Activated T-cell treated with anti-CD3 and anti-CD28 coated beads, Interleukin-2, amount 50 U/mL, for 72 hours (primary cell): ENCODE measurements around the gene KRTAP10-9. TPM values are rescaled to one million over a fixed set of nuclear protein-coding genes. Genes with fewer than 3 reads are reported as not detected.
"Not testable (repeated sequence)": the region's sequence is repeated elsewhere in the genome, so short reads cannot be mapped to it uniquely, and the experiment has no call there.

Experiments
- ATAC-seq, 2 donors: fragments of 150-1000 bp; cut with Tn5 transposase; replicated peaks in 1 of 2; 2 replicates each; pipeline ENCODE4 v1.10.0; 2021; ENCODE audit warnings: moderate library complexity in 2 of 2, mild to moderate bottlenecking in 1 of 2
- DNase-seq, 2 donors: peaks; one replicate each; pipeline ENCODE4 v3.0.0; 2021 to 2022; ENCODE audit warnings: mixed read lengths in 1 of 2
- H3K27ac Mint-ChIP-seq: one replicate; pipeline ENCODE4 v1.8.0; 2022; ENCODE audit warnings: mild to moderate bottlenecking, moderate library complexity, mixed read lengths
- H3K27me3 Mint-ChIP-seq: one replicate; pipeline ENCODE4 v1.8.0; 2022; ENCODE audit warnings: low read depth, mixed read lengths
- H3K36me3 Mint-ChIP-seq, 2 donors: one replicate each; pipeline ENCODE4 v1.8.0; 2022; ENCODE audit warnings: mixed read lengths in 2 of 2, mild to moderate bottlenecking in 1 of 2; ENCODE audit not compliant: insufficient read depth in 2 of 2
- H3K4me1 Mint-ChIP-seq: one replicate; pipeline ENCODE4 v1.8.0; 2022; ENCODE audit warnings: low read depth, mixed read lengths
- H3K4me3 Mint-ChIP-seq, 2 donors: one replicate each; pipeline ENCODE4 v1.8.0; 2022; ENCODE audit warnings: mild to moderate bottlenecking in 2 of 2, mixed read lengths in 2 of 2, moderate library complexity in 2 of 2
- H3K9me3 Mint-ChIP-seq, 2 donors: one replicate each; pipeline ENCODE4 v1.8.0; 2022; ENCODE audit warnings: mixed read lengths in 2 of 2
- total RNA-seq, 2 donors: library from RNA; stranded (reverse); gene quantifications; one replicate each; pipeline ENCODE4 v1.2.3, GENCODE V29; 2022

KRTAP10-9 gene
- total RNA-seq, 2 donors from 2014 or later = not detected

DNA sequence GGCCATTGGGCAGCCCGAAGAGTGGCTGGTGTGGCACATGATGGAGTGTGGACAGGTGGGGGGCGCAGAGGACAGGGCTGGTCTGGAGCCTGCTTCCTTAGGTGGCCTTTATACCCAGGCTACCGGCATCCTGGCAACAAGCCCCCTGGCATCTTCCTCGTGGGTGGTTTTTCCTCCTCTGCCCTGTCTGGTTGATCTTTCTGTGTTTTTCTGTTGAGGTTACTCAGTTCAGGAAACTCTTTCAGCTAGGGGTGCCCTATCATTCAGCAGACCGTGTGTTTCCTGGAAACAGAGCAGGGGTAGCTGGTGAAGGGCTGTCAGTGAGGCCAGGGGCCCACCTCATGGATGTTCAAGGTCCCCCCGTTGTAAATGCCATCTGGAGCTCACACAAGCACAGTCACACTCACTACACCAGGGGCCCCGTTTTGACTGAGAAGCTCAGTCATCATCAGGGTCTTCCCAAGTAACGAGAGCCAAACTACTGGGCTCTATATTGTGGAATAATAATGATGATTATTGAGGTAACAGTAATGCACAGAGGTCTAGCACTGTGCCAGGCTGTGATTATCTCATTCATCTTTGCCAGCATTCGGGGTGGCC, 27.8 kb downstream of the KRTAP10-9 start, which contains the start of gene KRTAP12-4:
Gene KRTAP12-4 (minus strand): TSS at position 84 of the 600 bp plus-strand sequence. CDS start 45 bp downstream, at position 39.
- peaks cover 25 to 31% of the 10 kb centered on the region in 2 donors for H3K36me3 Mint-ChIP-seq
- ATAC-seq (peak in 1 of 2 donors; percentile 19), DNase-seq (no peak)
- H3K4me1 Mint-ChIP-seq = peaks cover 47% of the 10 kb centered on the region
- peak within 1 kb of the TSS; percentile 18 for H3K4me3 Mint-ChIP-seq
- no peaks in the 10 kb centered on the region for H3K27me3 Mint-ChIP-seq
- peak within 1 kb of the TSS; percentile 55 for H3K27ac Mint-ChIP-seq
- peaks cover 7 to 16% of the 10 kb centered on the region in 2 donors for H3K9me3 Mint-ChIP-seq

DNA sequence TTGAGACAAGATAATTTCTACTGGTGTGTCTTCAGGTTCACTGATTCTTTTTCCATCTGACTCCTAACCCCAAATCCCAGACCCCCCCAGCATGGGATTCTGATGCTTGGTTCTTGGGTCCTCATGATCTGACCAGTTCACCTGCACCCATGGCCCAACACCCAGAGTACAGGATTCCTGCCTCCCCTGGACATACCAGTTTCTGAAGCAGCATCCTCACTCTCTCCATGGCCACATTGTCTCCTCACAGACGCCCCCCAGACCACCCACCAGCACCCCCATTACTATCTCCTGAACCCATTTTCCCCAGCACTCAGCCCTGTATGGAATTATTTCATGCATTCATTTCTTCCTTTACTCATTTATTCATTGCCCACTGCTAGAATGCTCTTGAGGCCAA, 30.0 kb downstream of the KRTAP10-9 start:
- Mint-ChIP-seq H3K27ac (peak overlapping the region; percentile 12), H3K36me3 (peaks cover 27 to 31% of the 10 kb centered on the region in 2 donors), H3K4me1 (peaks cover 47% of the 10 kb centered on the region), H3K9me3 (peaks cover 9 to 16% of the 10 kb centered on the region in 2 donors), H3K27me3 (no peaks in the 10 kb centered on the region), H3K4me3 (peak overlapping the region; percentile 8 to 72)
- DNase-seq (no peak), ATAC-seq (no peak)

DNA sequence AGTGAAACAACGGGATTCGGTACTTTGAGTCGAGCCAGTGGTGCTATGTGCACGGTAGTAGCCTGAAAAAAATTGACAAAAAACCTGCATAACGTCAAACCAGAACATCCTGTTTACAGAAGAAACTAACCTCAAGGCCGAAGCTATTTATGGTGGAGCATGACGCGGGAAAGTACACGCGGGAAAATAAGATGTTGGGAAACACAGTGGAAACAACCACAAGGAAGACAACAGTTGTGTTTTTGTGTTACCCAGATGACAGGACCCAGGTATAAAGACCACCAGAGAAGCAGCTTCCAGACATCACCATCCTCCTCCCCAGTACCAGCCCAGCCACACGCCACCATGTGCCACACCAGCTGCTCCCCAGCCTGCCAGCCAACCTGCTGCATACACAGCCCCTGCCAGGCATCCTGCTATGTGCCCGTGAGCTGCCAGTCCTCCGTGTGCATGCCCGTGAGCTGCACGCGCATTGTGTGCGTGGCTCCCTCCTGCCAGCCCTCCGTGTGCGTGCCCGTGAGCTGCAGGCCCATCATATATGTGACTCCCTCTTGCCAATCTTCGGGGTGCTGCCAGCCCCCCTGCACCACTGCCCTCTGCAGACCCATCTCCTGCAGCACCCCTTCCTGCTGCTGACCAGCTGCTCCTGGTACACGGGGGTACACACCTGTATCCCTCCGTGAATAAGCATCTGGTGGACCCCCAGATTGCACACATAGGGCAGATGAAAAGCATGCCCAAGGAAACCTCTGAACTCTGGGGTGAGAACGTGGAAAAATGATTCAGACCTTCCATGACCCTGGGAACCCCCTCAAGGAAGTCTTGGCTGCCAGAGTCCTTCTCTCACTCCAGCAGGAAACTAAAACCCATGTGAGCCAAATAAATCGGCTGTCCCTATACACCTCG, 31.0 kb downstream of the KRTAP10-9 start, which contains the start of gene KRTAP12-3:
Gene KRTAP12-3 (plus strand): TSS at position 298 of the 906 bp plus-strand sequence. CDS start 48 bp downstream, at position 346.
- peak; percentile 68 to 80 for ATAC-seq
- peaks cover 47% of the 10 kb centered on the region for H3K4me1 Mint-ChIP-seq
- DNase-seq = peak; percentile 15 to 22

DNA sequence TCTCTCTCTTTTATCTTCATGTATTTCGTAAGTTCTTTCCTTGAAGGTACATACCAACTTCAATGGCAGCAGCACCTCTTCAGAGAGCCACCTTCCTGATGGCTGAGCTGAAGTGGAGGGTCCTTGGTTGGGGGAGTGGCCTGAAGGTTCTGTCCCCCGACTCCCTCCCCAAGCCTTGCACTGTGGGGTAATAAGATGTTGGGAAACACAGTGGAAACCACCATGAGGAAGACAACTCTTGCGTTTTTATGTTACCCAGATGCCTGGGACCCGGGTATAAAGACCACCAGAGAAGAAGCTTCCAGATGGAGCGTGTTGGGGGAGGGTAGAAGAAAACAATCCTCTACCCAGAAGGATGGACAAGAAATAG, 31.6 kb downstream of the KRTAP10-9 start:
- H3K4me1 Mint-ChIP-seq = peaks cover 46% of the 10 kb centered on the region
- peaks cover 28 to 29% of the 10 kb centered on the region in 2 donors for H3K36me3 Mint-ChIP-seq
- no peak overlapping the region for H3K27ac Mint-ChIP-seq
- DNase-seq = no peak
- peak overlapping the region; percentile 66 to 72 for H3K4me3 Mint-ChIP-seq
- H3K27me3 Mint-ChIP-seq = no peaks in the 10 kb centered on the region
- ATAC-seq = no peak
- H3K9me3 Mint-ChIP-seq = peaks cover 9 to 21% of the 10 kb centered on the region in 2 donors

More for the DNA sequence above, 31.0 kb downstream of the KRTAP10-9 start, which contains the start of gene KRTAP12-3:
- H3K27ac Mint-ChIP-seq = peak within 1 kb of the TSS; percentile 12
- peak within 1 kb of the TSS; percentile 66 to 72 for H3K4me3 Mint-ChIP-seq
- H3K36me3 Mint-ChIP-seq = peaks cover 29 to 31% of the 10 kb centered on the region in 2 donors
- H3K27me3 Mint-ChIP-seq = no peaks in the 10 kb centered on the region
- H3K9me3 Mint-ChIP-seq = peaks cover 9 to 21% of the 10 kb centered on the region in 2 donors

DNA sequence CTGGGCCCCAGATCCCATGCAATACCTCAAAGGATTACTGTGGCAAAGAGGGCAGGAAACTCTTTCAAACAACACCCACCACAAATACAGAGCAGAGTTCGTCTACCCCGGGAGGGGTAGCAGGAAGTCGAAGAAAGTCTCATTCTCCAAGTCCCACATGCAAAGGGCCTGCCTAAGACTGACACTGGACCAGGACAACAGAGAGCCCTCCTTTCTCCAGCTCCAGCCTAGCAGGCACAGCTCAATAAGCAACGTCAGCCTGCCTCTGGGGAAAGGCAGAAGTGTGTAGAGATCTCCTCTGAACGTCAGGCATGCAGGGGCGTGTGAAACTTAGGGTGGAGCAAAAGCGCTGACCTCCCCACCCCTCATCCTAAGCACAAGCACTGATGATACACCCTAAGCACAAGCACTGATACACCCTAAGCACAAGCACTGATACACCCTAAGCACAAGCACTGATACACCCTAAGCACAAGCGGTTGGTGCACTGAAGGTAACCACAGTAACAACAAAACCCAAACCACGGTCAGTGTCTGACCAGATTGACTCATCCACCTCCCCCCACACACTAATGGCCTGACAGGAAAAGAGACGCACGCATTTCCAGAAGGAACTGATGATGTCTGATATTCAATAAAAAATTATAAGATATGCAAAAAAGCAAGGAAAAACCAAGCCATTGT, 32.2 kb downstream of the KRTAP10-9 start:
- H3K4me3 Mint-ChIP-seq = peak overlapping the region; percentile 66 to 72
- H3K27ac Mint-ChIP-seq = no peak overlapping the region
- H3K36me3 Mint-ChIP-seq = peaks cover 24% of the 10 kb centered on the region in 2 donors
- DNase-seq (no peak), ATAC-seq (peak in 1 of 2 donors; percentile 23)
- H3K9me3 Mint-ChIP-seq = peaks cover 9 to 21% of the 10 kb centered on the region in 2 donors
- no peaks in the 10 kb centered on the region for H3K27me3 Mint-ChIP-seq
- H3K4me1 Mint-ChIP-seq = peaks cover 43% of the 10 kb centered on the region

DNA sequence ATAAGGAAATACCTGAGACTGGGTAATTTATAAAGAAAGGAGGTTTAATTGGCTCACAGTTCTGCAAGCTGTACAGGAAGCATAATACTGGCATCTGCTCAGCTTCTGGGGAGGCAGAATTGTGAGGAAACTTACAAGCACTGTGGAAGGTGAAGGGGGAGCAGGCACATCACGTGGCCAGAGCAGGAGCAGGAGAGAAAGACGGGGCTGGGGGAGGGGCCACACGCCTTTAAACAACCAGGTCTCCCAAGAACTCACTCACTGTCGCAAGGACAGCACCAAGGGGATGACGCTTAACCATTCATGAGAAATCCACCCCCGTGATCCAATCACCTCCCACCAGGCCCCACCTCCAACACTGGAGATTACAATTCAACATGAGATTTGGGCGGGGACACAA, 34.7 kb downstream of the KRTAP10-9 start:
- peaks cover 6 to 14% of the 10 kb centered on the region in 2 donors for H3K9me3 Mint-ChIP-seq
- H3K4me1 Mint-ChIP-seq = peaks cover 30% of the 10 kb centered on the region
- not testable (repeated sequence) for H3K27me3 Mint-ChIP-seq, ATAC-seq, DNase-seq, H3K4me3 Mint-ChIP-seq
- peak overlapping the region; percentile 25 for H3K27ac Mint-ChIP-seq
- peaks cover 17 to 19% of the 10 kb centered on the region in 2 donors for H3K36me3 Mint-ChIP-seq

DNA sequence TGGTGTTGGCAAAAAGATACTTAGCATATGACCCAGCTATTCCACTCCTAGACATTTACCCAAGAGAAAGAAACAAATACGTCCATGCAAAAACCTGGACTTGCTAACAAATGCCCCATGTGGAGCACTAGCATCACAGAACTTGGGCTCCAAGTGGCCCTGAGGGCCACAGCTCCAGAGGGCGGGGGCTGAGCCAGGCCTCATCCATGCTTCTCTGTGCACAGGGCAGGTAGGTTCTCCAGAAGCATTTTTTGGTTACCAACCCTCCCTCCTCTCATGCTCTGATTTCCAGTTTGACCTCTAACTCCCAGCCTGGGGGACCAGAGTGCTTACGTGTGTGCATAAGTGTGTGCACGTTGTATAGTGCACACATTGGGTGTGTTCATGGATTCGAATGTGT, 37.8 kb downstream of the KRTAP10-9 start:
- H3K4me1 Mint-ChIP-seq = no peaks in the 10 kb centered on the region
- no peak overlapping the region for H3K4me3 Mint-ChIP-seq
- no peaks in the 10 kb centered on the region for H3K27me3 Mint-ChIP-seq
- ATAC-seq (no peak), DNase-seq (no peak)
- peaks cover 4 to 13% of the 10 kb centered on the region in 2 donors for H3K9me3 Mint-ChIP-seq
- no peak overlapping the region for H3K27ac Mint-ChIP-seq
- peaks cover 7 to 9% of the 10 kb centered on the region in 2 donors for H3K36me3 Mint-ChIP-seq

DNA sequence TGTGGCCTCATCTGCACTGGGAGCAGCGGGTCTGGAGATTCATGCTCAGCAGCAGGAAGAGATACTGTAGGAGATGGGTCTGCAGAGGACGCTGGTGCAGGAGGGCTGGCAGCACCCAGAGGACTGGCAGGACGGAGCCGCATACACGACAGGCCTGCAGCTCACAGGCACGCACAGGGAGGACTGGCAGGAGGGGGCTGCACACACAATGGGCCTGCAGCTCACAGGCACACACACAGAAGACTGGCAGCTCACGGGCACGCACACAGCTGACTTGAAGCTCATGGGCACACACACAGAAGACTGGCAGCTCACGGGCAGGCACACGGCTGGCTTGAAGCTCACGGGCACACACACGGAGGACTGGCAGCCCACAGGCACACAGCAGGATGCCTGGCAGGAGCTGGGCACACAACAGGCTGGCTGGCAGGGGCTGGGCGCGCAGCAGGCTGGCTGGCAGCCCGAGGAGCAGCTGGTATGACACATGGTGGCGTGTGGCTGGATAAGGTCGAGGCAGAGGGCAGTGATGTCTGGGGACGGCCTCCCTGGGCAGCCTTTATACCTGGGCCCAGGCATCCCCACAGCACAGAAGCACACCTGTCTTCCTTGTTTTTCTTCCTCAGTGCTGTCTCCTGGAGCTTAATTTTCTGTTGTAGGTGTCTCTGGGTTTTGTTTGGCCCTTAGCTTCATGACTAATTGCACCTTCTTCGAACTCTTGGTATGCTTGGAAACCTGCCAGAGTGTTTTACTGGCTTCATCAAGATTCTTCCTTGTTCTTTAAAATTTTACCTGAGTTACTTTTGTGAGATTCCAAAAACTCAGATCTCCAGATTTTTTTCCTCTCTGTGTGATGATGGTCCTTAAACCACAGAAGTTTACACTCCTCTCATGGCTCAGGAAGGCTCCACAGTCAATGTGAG, 39.8 kb downstream of the KRTAP10-9 start, which contains the start of gene KRTAP12-2:
Gene KRTAP12-2 (minus strand): TSS at position 527 of the 920 bp plus-strand sequence. CDS start 41 bp downstream, at position 486.
- ATAC-seq = no peak
- no peak for DNase-seq
- Mint-ChIP-seq H3K27me3 (no peaks in the 10 kb centered on the region), H3K36me3 (peaks cover 9 to 12% of the 10 kb centered on the region in 2 donors), H3K9me3 (peaks cover 2 to 15% of the 10 kb centered on the region in 2 donors), H3K4me3 (no peak within 1 kb of the TSS), H3K4me1 (no peaks in the 10 kb centered on the region), H3K27ac (peak within 1 kb of the TSS; percentile 27)

DNA sequence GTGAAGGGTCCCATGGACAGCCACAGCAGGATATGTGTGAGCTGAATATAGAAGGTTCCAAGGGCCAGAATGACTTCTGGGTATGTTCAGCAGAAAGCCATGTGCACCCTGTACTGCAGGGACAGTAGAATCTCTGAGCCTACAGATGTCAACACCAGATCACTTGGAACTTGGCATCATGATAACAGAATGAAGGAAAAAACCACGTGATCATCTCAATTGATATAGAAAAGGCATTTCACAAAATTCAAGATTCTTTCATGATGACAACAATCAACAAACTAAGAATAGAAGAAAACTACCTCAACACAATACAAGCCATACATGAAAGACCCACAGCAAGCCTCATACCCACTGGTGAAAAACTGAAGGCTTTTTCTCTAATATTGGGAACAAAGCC, 40.7 kb downstream of the KRTAP10-9 start:
- H3K27ac Mint-ChIP-seq = peak overlapping the region; percentile 28
- H3K36me3 Mint-ChIP-seq = peaks cover 7 to 15% of the 10 kb centered on the region in 2 donors
- H3K27me3 Mint-ChIP-seq = no peaks in the 10 kb centered on the region
- H3K4me3 Mint-ChIP-seq = no peak overlapping the region
- peaks cover 3 to 13% of the 10 kb centered on the region in 2 donors for H3K9me3 Mint-ChIP-seq
- ATAC-seq (no peak), DNase-seq (no peak)
- no peaks in the 10 kb centered on the region for H3K4me1 Mint-ChIP-seq

DNA sequence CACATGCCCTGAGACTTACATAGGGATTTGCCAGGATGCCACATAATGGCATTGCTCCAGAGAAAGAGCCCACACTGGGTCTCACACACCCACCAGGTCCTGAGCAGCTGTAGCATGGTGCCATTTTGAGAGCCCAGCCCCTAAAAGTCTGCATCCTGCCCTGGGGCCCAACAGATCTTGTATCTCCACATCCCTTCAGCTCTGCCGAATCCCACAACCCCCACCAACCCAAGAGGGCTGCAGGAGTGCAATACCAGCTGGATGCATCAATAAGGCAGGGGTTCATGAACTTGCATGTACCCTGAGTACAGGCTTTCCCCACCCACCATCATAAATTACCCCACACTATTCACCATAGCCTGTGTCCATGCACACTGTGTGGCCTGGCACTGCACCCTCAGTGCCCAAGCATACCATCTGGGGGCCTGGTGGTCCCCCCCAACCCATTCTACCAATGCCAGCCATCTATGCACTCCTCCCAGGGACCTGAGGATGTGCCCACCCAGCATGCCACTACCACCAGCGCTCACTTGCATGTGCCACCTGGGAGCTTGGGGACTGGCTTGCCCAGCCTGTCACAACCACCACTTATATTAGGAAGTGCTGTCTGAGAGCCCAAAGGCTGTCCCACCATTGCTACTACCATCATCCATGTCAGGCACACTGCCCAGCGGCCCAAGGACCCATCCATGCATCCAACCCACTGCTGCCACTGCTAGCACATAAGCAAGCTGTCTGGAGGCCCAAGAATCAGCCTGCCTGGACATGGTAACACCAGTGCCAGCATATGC, 43.9 kb downstream of the KRTAP10-9 start:
- no peak overlapping the region for H3K27ac Mint-ChIP-seq
- H3K27me3 Mint-ChIP-seq = no peaks in the 10 kb centered on the region
- no peaks in the 10 kb centered on the region for H3K4me1 Mint-ChIP-seq
- H3K36me3 Mint-ChIP-seq = peaks cover 12 to 19% of the 10 kb centered on the region in 2 donors
- DNase-seq (no peak), ATAC-seq (no peak)
- no peak overlapping the region for H3K4me3 Mint-ChIP-seq
- H3K9me3 Mint-ChIP-seq = peaks cover 9 to 15% of the 10 kb centered on the region in 2 donors

DNA sequence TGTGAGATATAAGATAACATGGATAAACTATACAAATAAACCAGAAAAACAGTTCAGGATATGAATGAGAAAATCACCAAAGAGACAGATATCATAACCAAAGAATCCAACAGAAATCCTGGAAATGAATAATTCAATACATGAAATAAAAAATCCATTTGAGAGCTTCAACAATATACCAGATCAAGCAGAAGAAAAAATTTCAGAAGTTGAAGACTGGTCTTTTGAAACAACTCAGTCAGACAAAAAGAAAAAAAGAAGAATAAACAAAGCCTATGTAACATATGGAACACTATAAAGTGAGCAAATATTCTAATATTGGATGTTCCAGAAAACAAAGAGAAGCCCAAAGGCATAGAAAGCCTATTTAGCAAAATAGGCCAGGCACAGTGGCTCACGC, 45.0 kb downstream of the KRTAP10-9 start:
- Mint-ChIP-seq H3K36me3 (peaks cover 12 to 19% of the 10 kb centered on the region in 2 donors), H3K9me3 (peaks cover 9 to 15% of the 10 kb centered on the region in 2 donors), H3K4me1 (no peaks in the 10 kb centered on the region), H3K27me3 (no peaks in the 10 kb centered on the region), H3K27ac (no peak overlapping the region), H3K4me3 (no peak overlapping the region)
- ATAC-seq (no peak), DNase-seq (no peak)
